Body of pancreas (tissue), 4 donors: ENCODE measurements around the gene KCP. TPM values are rescaled to one million over a fixed set of nuclear protein-coding genes. Genes with fewer than 3 reads are reported as not detected.

Experiments used
- ATAC-seq: fragments of 150-250 bp; one replicate; pipeline ENCODE4 v1.9.1; 2016
- DNase-seq, 4 donors: peaks; one replicate each; pipeline ENCODE4 v3.0.0-alpha.2; 2019
- H3K27ac ChIP-seq, 4 donors: fragments of 200-600 bp; sonication (generic); 1 replicate in 3 of 4; 2 replicates in 1 of 4; pipeline versions ENCODE4 v1.5.1 to v1.6.1; 2016 to 2019; ENCODE audit warnings: mild to moderate bottlenecking in 1 of 4, mixed read lengths in 1 of 4, moderate library complexity in 1 of 4
- H3K27me3 ChIP-seq, 2 donors: fragments of 200-600 bp; sonication (generic); one replicate each; pipeline ENCODE4 v1.6.0; 2016; ENCODE audit warnings: mild to moderate bottlenecking in 1 of 2
- H3K36me3 ChIP-seq, 2 donors: fragments of 200-600 bp; sonication (generic); replicated peaks in 1 of 2; 2 replicates each; pipeline ENCODE4 v1.5.1; 2016; ENCODE audit warnings: low read depth in 2 of 2; ENCODE audit not compliant: insufficient read depth in 1 of 2
- H3K4me1 ChIP-seq: fragments of 200-600 bp; sonication (generic); one replicate; pipeline ENCODE4 v1.6.0; 2016
- H3K4me3 ChIP-seq, 2 donors: fragments of 200-600 bp; sonication (generic); 1 replicate in 1 of 2; 2 replicates in 1 of 2; pipeline ENCODE4 v1.5.1; 2016 to 2019
- H3K9me3 ChIP-seq, 3 donors: fragments of 200-600 bp; sonication (generic); 1 replicate in 2 of 3; 2 replicates in 1 of 3; pipeline ENCODE4 v1.5.1; 2016
- CTCF ChIP-seq, 7 experiments: fragments of 450-650 bp in 4 of 7; fragments of 200-600 bp in 3 of 7; sonication (generic) in 3 of 7; IDR thresholded peaks; one replicate each; pipeline ENCODE4 v1.5.1; 2016 to 2019; ENCODE audit warnings: antibody characterized with exemption in 7 of 7
- POLR2A ChIP-seq, 3 donors: fragments of 450-650 bp; IDR thresholded peaks; one replicate each; pipeline ENCODE4 v1.6.1; 2016; ENCODE audit warnings: antibody characterized with exemption in 3 of 3, mild to moderate bottlenecking in 2 of 3
- WGBS, 2 donors: methylation state at CpG; one replicate each; pipeline ENCODE4 v1.1.5; 2017; 5-methylcytosine and 5-hydroxymethylcytosine counted together
- intact Hi-C: fragments of 100-400 bp; cut with DNase I; formaldehyde crosslinking; loops from one replicate; pipeline ENCODE4 v1.15.1; 2023
- total RNA-seq, 2 donors: library from RNA; depleted of rRNA; stranded (reverse); fragments of >200 nt; gene quantifications; one replicate each; pipeline ENCODE4 v1.1.0, GENCODE V29; 2016

KCP gene
- total RNA-seq, 2 donors from 2014 or later: 0.33 TPM; not detected in 1

GRCh38 chr7:128954150-128954549, 43.6 kb upstream of the KCP start:
- 88 to 90% methylated on average over 2 of the region's 2 CpGs for whole genome bisulfite sequencing, 2 donors
- Histone ChIP-seq H3K9me3 (no peaks in the 10 kb centered on the region), H3K36me3 (peaks cover 11 to 21% of the 10 kb centered on the region in 2 donors), H3K4me1 (no peaks in the 10 kb centered on the region), H3K27me3 (no peaks in the 10 kb centered on the region), H3K4me3 (no peak overlapping the region), H3K27ac (no peak overlapping the region)
- ATAC-seq: no peak
- intact Hi-C loops: no loop called here
- no peak for DNase-seq
- TF ChIP-seq POLR2A (IDR thresholded peaks at IDR 0.05) (no peak), CTCF (IDR thresholded peaks at IDR 0.05) (no peak)

DNA sequence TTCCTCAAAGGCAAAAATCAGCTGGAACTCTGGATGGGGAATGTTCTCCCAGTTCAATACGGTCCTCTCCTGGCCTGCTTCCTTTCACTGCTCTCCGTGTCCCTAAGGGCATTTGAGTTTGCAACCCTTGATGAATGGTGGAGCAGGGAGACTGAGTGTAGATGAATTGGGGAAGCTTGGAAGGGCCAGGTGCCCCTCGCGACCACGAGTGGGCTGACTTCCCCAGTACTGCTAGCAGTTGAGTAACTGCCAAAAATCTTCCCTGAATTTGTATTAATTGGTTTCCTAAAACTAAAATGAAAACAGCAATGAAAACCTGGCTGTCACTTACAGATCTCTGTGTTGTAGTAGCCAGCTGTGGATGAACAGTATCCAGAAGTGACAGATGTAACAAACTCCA, 40.8 kb upstream of the KCP start:
- no peak for ATAC-seq
- Histone ChIP-seq H3K4me3 (no peak overlapping the region), H3K4me1 (no peaks in the 10 kb centered on the region), H3K36me3 (peaks cover 4 to 10% of the 10 kb centered on the region in 2 donors), H3K9me3 (no peaks in the 10 kb centered on the region), H3K27me3 (no peaks in the 10 kb centered on the region), H3K27ac (no peak overlapping the region)
- DNase-seq: no peak
- TF ChIP-seq CTCF (IDR thresholded peaks at IDR 0.05) (no peak), POLR2A (IDR thresholded peaks at IDR 0.05) (no peak)
- intact Hi-C loops: no loop called here
- 67 to 80% methylated on average over 5 of the region's 5 CpGs for WGBS, 2 donors

DNA sequence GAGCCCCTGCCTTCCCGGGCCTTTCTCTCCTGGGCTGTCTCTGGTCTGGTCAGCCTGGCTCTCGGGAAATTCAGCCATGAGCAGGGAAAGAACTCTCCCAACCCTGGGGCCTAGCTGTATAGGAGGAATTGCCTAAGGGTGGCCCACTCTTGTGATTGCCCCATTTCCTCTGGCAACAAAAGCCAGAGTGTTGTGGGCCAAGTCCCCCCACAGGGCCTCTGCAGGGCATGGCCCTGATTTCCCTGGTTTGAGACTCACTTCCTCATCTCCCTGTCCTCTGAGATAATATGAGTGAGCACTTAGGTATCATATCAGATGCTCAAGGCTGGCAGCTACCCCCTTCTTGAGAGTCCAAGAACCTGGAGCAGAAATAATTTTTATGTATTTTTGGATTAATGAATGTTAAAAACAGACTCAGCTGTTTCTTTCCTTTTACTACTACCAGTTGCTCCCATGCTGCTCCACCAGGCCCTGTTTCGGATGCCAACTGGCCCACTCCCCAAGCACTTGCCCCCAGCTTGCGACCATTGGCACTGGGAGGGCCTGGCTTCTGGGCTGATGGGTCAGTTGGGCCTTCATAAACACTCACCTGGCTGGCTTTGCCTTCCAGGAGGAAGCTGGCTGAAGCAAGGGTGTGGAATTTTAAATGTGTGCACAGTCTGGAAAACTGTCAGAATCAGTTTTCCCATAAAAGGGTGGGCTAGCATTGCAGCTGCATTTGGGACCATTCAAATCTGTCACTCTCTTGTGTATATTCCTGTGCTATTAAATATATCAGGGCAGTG, 38.7 kb upstream of the KCP start:
- DNase-seq (no peak), ATAC-seq (no peak)
- H3K36me3 ChIP-seq: peaks cover 0 to 5% of the 10 kb centered on the region in 2 donors
- intact Hi-C loops: no loop called here
- H3K9me3 ChIP-seq: no peaks in the 10 kb centered on the region
- WGBS, 2 donors: 80 to 95% methylated on average over 2 to 4 of the region's 4 CpGs
- no peak overlapping the region for H3K4me3 ChIP-seq
- H3K27ac ChIP-seq: no peak overlapping the region
- H3K27me3 ChIP-seq: no peaks in the 10 kb centered on the region
- TF ChIP-seq POLR2A (IDR thresholded peaks at IDR 0.05) (no peak), CTCF (IDR thresholded peaks at IDR 0.05) (no peak)
- H3K4me1 ChIP-seq: no peaks in the 10 kb centered on the region

- no peak for TF ChIP-seq CTCF (IDR thresholded peaks at IDR 0.05)
- TF ChIP-seq POLR2A (IDR thresholded peaks at IDR 0.05): no peak
- 77 to 82% methylated on average over 11 to 12 of the region's 12 CpGs for WGBS, 2 donors
- no peak overlapping the region for H3K27ac ChIP-seq
- H3K9me3 ChIP-seq: no peaks in the 10 kb centered on the region
- intact Hi-C loops: no loop called here
- DNase-seq (no peak), ATAC-seq (no peak)
- no peaks in the 10 kb centered on the region for H3K4me1 ChIP-seq
- no peaks in the 10 kb centered on the region for H3K27me3 ChIP-seq
- no peak overlapping the region for H3K4me3 ChIP-seq
- peaks cover 0 to 2% of the 10 kb centered on the region in 2 donors for H3K36me3 ChIP-seq
Observed at GRCh38 chr7:128948312-128948973, 37.9 kb upstream of the KCP start.
